AG08395 (cell line): ENCODE results near the gene GNAS.
"Not testable (repeated sequence)": the region's sequence is repeated elsewhere in the genome, so short reads cannot be mapped to it uniquely, and the experiment has no call there.

Source experiments
- DNase-seq: peaks from one replicate; pipeline ENCODE4 v3.0.0; 2012; ENCODE audit warnings: mixed read lengths, low spot score

The GNAS gene

GRCh38 chr20:58828136-58828535, 24.4 kb upstream of the GNAS start:
- DNase-seq, result no peak

- DNase-seq, result not testable (repeated sequence)
Measured at GRCh38 chr20:58828804-58829203, 23.7 kb upstream of the GNAS start.

GRCh38 chr20:58829531-58829941, 23.0 kb upstream of the GNAS start:
- DNase-seq, result no peak

GRCh38 chr20:58832457-58832856, 20.1 kb upstream of the GNAS start:
- DNase-seq, result no peak

GRCh38 chr20:58833921-58834320, 18.6 kb upstream of the GNAS start:
- DNase-seq, result no peak

- DNase-seq, result no peak
Measured at GRCh38 chr20:58835231-58835630, 17.3 kb upstream of the GNAS start.

- no peak for DNase-seq
Measured at GRCh38 chr20:58836616-58837204, 15.8 kb upstream of the GNAS start.

- no peak for DNase-seq
Measured at GRCh38 chr20:58837717-58838116, 14.8 kb upstream of the GNAS start.

GRCh38 chr20:58838174-58838573, 14.3 kb upstream of the GNAS start:
- DNase-seq, result no peak

GRCh38 chr20:58839474-58839874, 13.0 kb upstream of the GNAS start:
- DNase-seq, result peak; percentile 19

- no peak for DNase-seq
Measured at GRCh38 chr20:58839991-58840747, 12.3 kb upstream of the GNAS start.

GRCh38 chr20:58840816-58841538, 11.5 kb upstream of the GNAS start:
- DNase-seq, result no peak

- DNase-seq, result no peak
Measured at GRCh38 chr20:58841539-58842264, 10.8 kb upstream of the GNAS start.

- no peak for DNase-seq
Measured at GRCh38 chr20:58842276-58842675, 10.2 kb upstream of the GNAS start.

GRCh38 chr20:58843128-58843556, 9.4 kb upstream of the GNAS start:
- no peak for DNase-seq

- DNase-seq, result no peak
Measured at GRCh38 chr20:58845706-58846105, 6.8 kb upstream of the GNAS start.

GRCh38 chr20:58847463-58847862, 5.1 kb upstream of the GNAS start:
- DNase-seq, result no peak

GRCh38 chr20:58850693-58851174, 1.8 kb upstream of the GNAS start, which contains the start of gene GNAS-AS1:
Gene GNAS-AS1, minus strand, starts transcription at chr20:58850902.
- peak; percentile 94 for DNase-seq

GRCh38 chr20:58851221-58851968, 1.1 kb upstream of the GNAS start:
- DNase-seq, result no peak

- no peak for DNase-seq
Measured at GRCh38 chr20:58851969-58852458, 502 bp upstream of the GNAS start.

- no peak for DNase-seq
Measured at GRCh38 chr20:58853466-58853865, 950 bp downstream of the GNAS start.
